Mammary epithelial cell (primary cell): ENCODE results near the gene SYNPO.

ENCODE experiments used
- CTCF ChIP-seq, 2 donors: IDR thresholded peaks in 1 of 2; conservative IDR thresholded peaks in 1 of 2; 2 replicates each; pipeline ENCODE4 v1.5.1; 2011 to 2012; ENCODE audit warnings: inconsistent platforms in 2 of 2, low read length in 2 of 2, mild to moderate bottlenecking in 2 of 2, control low read depth in 1 of 2, low read depth in 1 of 2; ENCODE audit not compliant: insufficient read depth in 1 of 2; ENCODE audit errors: extremely low read depth in 1 of 2
- EZH2 ChIP-seq: IDR thresholded peaks from 2 replicates; pipeline ENCODE4 v1.6.1; 2012; ENCODE audit warnings: low read length, inconsistent platforms, borderline replicate concordance

GRCh38 chr5:150604894-150605440 is 35.5 kb upstream of the SYNPO start:
- no peak for TF ChIP-seq EZH2
- TF ChIP-seq CTCF (conservative IDR thresholded peaks at IDR 0.05 in 1 of 2, IDR thresholded peaks at IDR 0.05 in 1 of 2; ENCODE audit: extremely low read depth in 1 of 2, insufficient read depth in 1 of 2, low read depth in 1 of 2, low read length in 2 of 2), result no peak
